Astrocyte of the spinal cord (primary cell): ENCODE measurements around the gene AHNAK.

ENCODE experiments used
- DNase-seq: peaks from one replicate; pipeline ENCODE4 v3.0.0; 2011; ENCODE audit warnings: low read depth, low spot score
- H3K4me3 ChIP-seq: 2 replicates; pipeline ENCODE4 v1.5.1; 2011; ENCODE audit warnings: low read depth, mild to moderate bottlenecking, low read length, moderate library complexity
- in situ Hi-C: cut with HindIII; loops from 2 replicates; pipeline ENCODE4 v1.10.0; 2017; ENCODE audit warnings: low sequenced_read_pairs
- TF ChIP-seq, protein P1 (sequence below): IDR thresholded peaks from 2 replicates; pipeline ENCODE4 v1.5.1; 2012; ENCODE audit warnings: low read depth, mild to moderate bottlenecking, low read length, inconsistent platforms

AHNAK gene

GRCh38 chr11:62546929-62547625 is 471 bp upstream of the AHNAK start:
- DNase-seq = peak; percentile 67
- H3K4me3 ChIP-seq = peak overlapping the region; percentile 91
- in situ Hi-C loops = no loop called here
- TF ChIP-seq, protein P1, sequence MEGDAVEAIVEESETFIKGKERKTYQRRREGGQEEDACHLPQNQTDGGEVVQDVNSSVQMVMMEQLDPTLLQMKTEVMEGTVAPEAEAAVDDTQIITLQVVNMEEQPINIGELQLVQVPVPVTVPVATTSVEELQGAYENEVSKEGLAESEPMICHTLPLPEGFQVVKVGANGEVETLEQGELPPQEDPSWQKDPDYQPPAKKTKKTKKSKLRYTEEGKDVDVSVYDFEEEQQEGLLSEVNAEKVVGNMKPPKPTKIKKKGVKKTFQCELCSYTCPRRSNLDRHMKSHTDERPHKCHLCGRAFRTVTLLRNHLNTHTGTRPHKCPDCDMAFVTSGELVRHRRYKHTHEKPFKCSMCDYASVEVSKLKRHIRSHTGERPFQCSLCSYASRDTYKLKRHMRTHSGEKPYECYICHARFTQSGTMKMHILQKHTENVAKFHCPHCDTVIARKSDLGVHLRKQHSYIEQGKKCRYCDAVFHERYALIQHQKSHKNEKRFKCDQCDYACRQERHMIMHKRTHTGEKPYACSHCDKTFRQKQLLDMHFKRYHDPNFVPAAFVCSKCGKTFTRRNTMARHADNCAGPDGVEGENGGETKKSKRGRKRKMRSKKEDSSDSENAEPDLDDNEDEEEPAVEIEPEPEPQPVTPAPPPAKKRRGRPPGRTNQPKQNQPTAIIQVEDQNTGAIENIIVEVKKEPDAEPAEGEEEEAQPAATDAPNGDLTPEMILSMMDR = no peak

GRCh38 chr11:62545437-62546243 is 966 bp downstream of the AHNAK start:
- H3K4me3 ChIP-seq = peak overlapping the region; percentile 91
- TF ChIP-seq, protein P1 = no peak
- peak; percentile 97 for DNase-seq
- in situ Hi-C loops = no loop called here

DNA sequence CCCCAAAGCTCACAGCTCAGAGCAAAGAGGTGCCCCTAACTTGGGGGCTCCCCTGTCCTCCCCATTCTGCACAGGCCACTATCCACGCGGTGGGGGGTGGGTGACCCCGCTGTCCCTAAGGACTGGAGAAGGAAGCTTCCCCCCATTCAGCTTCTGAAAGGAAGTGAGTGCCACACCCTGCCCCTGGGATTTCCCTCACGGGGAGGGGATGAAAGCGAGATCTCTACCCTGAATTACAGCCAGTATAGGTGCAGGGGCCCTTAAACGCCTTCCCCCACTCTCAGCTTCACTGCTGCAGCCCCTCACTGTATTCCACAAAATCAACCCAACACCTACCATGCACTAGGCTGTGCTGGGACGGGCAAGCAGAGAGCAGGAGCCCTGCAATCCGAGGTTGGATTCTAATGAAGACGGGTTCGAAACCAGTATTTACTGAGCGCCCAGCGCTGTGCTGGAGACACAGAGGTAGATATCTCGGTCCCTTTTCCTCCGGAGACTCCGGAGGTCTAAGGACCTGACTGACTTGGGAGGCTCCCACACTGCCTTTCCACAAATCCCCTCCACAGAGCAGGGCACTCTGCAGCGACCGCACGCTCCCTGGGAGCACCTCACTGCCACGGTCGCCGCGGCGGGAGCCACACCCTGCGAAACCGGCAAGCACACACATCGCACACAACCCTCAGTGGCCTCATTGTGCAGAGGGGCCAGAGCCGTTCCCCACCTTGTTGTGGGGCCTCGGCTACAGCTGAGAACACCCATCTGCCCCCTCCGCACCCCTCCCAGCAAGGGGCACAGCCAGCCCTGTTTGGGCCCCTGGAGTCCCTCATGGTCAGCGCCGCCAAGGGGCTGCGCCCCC is 1.8 kb downstream of the AHNAK start:
- H3K4me3 ChIP-seq = peak overlapping the region; percentile 91
- no peak for DNase-seq
- TF ChIP-seq, protein P1 = no peak
- in situ Hi-C loops = no loop called here

- in situ Hi-C loops = no loop called here
- H3K4me3 ChIP-seq = peak overlapping the region; percentile 91
- DNase-seq = no peak
- TF ChIP-seq, protein P1 = no peak
Measured at GRCh38 chr11:62543680-62544444, 2.7 kb downstream of the AHNAK start.

DNA sequence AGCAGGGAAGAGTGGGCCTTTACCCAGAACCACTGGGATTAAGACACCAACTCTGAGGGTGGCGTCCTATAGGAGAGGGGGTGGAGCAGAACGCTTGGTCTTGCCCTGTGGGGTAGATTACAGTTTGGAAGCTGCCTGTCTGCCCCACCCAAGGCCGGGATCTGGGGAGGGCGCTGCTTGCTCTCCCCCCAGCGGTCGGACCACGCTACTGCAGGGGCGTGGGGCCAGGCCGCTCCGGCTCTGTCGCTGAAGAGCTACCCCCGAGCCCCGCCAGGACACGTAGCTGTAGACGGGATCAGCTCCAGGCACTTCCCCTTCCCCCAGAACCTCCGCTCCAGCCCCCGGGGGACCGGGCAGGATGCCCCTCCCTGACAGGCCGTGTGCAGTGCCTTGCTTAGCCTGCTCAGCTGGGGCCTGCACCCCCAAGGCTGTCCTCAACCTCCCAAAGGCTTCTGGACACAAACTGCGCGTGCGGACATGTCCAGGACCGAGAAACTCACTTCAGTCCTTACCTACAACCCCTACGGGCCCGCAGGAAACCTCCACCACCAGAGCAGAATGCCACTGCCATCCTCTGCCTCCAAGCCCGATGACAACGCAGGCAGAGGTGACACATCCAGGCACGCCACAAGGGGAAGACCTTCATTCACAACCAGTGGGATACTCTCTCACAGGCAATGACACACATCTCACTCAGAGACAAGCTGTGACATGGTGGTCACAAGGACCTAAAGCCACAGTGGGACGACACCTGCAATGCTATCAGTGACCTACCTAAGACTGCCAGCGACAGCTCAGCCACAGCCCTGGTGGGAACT is 3.6 kb downstream of the AHNAK start:
- peak overlapping the region; percentile 91 for H3K4me3 ChIP-seq
- in situ Hi-C loops = no loop called here
- DNase-seq = peak; percentile 78
- TF ChIP-seq, protein P1 = peak; percentile 99
